Right cardiac atrium (tissue), 5 donors: Measurements from ENCODE around the gene RUNX3. TPM values are rescaled to one million over a fixed set of nuclear protein-coding genes. Genes with fewer than 3 reads are reported as not detected.

ENCODE experiments used
- ATAC-seq, 2 donors: fragments of 200-7000 bp; cut with Tn5 transposase; one replicate each; pipeline versions ENCODE4 v1.8.0 to v1.9.1; 2020; ENCODE audit warnings: moderate library complexity in 2 of 2, mild to moderate bottlenecking in 1 of 2
- DNase-seq, 3 donors: peaks; one replicate each; pipeline ENCODE4 v3.0.0-alpha.2; 2020
- H3K27ac ChIP-seq: one replicate; pipeline ENCODE4 v1.5.1; 2013; ENCODE audit warnings: mild to moderate bottlenecking, low read length, control low read depth, moderate library complexity
- H3K27me3 ChIP-seq: one replicate; pipeline ENCODE4 v1.6.1; 2013; ENCODE audit not compliant: control insufficient read depth, insufficient read depth
- H3K4me1 ChIP-seq: one replicate; pipeline ENCODE4 v1.6.1; 2013; ENCODE audit warnings: low read length; ENCODE audit not compliant: control insufficient read depth, insufficient read depth
- H3K4me3 ChIP-seq: one replicate; pipeline ENCODE4 v1.5.1; 2013; ENCODE audit warnings: low read length, control low read depth
- H3K9me3 ChIP-seq: one replicate; pipeline ENCODE4 v1.6.1; 2013; ENCODE audit warnings: low read length; ENCODE audit not compliant: control insufficient read depth
- WGBS: extraction: QIAGEN DNeasy Blood & Tissue Kit; methylation state at CpG from one replicate; pipeline ENCODE4 v1.1.7; 2013; 5-methylcytosine and 5-hydroxymethylcytosine counted together
- intact Hi-C, 4 donors: fragments of 100-400 bp; cut with DNase I; formaldehyde crosslinking; loops; one replicate each; pipeline versions ENCODE4 v1.11.0 to v1.14.0; 2022 to 2023
- polyA plus RNA-seq: library from polyadenylated mRNA; stranded (reverse); fragments of 200-250 nt; gene quantifications from one replicate; pipeline ENCODE4 v1.2.3, GENCODE V29; 2013
- total RNA-seq, 4 donors: library from RNA; stranded (reverse); fragmentation: NEBNext Ultra II Directional; extraction: Animal tissue kit (Norgen Biotek cat#: 25700); gene quantifications; one replicate each; pipeline ENCODE4 v1.2.1, GENCODE V29; 2021
- donor health status: healthy with polysubstance abuse.
- donor health status: DM: no; HTN: yes; CAD: no.
- donor health status: DM: no; HTN: no; CAD: no.
- donor health status: DM: no; HTN: yes; CAD: no; lungs with severe emphysema.
- donor health status: DM: yes; HTN: yes; CAD: no.

RUNX3 gene
- total and polyA plus RNA-seq, 5 donors = 0.34 to 1.8 (median 0.89) TPM

DNA sequence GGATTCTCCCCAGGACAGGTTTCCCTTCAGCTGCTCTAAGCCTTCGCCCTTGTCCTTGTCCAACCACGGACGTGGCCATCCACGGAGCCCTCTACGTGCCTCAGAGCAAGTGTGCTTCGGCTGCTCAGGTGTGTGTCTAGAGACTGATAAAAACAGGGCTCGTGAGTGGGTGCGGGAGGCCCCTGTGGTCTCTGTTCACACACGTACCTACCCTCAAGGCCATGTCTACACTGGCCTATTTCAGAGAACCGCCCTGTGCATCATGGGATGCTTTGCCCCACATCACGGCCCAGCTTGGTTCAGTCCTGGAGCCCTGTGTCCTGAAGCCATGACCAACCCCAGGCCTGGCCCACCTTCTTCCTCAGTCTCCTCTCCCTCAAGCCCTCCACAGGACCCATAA, 24.6 kb upstream of the RUNX3 start:
- H3K4me3 ChIP-seq = no peak overlapping the region
- intact Hi-C loops = no loop called here
- no peaks in the 10 kb centered on the region for H3K27me3 ChIP-seq
- H3K9me3 ChIP-seq = no peaks in the 10 kb centered on the region
- no peak for ATAC-seq
- no peak overlapping the region for H3K27ac ChIP-seq
- no peak for DNase-seq
- H3K4me1 ChIP-seq = no peaks in the 10 kb centered on the region
- 90% methylated on average over 11 of the region's 11 CpGs for WGBS

DNA sequence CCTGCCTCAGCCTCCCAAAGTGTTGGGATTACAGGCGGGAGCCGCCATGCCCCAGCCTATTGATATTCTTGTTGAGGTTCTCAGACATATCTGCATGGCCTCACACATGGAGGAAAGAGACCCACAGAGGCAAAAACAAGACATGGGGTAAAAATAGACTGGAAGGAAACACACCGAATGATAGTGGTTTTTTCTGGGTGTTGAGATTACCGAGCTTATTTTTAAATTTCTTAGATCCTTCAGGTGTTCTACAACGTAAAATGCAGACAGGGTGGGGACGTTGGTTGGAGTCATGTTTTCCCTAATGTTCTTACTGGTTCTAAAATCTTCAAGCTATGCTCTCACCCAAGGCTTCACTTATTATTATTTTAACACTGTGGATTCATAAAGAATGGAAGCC, 23.9 kb upstream of the RUNX3 start:
- no peaks in the 10 kb centered on the region for H3K4me1 ChIP-seq
- no peak overlapping the region for H3K27ac ChIP-seq
- H3K27me3 ChIP-seq = no peaks in the 10 kb centered on the region
- WGBS = 71% methylated on average over 6 of the region's 6 CpGs
- no peaks in the 10 kb centered on the region for H3K9me3 ChIP-seq
- intact Hi-C loops = no loop called here
- DNase-seq = no peak
- no peak for ATAC-seq
- H3K4me3 ChIP-seq = no peak overlapping the region

DNA sequence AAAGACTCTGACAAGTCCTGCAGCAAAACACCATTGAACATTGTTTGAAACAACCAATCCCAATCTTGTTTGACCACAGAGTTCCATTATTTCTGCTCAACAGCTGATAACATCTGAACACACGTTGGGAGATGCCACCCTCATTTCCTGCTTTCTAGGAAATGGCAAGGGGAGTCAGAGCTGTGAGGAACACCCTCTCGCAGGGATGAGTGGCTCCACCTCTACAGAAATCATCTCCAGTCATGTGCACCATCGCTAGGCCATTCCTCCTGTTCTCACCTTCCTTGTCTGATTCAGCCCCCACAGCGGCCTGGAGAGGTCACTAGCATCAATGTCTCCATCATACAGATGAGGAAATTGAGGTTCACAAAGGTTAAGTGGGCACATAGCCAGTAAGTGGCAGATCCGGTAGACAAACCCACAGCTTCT, 22.4 kb upstream of the RUNX3 start:
- WGBS = 38% methylated on average over 5 of the region's 5 CpGs
- no peaks in the 10 kb centered on the region for H3K27me3 ChIP-seq

DNA sequence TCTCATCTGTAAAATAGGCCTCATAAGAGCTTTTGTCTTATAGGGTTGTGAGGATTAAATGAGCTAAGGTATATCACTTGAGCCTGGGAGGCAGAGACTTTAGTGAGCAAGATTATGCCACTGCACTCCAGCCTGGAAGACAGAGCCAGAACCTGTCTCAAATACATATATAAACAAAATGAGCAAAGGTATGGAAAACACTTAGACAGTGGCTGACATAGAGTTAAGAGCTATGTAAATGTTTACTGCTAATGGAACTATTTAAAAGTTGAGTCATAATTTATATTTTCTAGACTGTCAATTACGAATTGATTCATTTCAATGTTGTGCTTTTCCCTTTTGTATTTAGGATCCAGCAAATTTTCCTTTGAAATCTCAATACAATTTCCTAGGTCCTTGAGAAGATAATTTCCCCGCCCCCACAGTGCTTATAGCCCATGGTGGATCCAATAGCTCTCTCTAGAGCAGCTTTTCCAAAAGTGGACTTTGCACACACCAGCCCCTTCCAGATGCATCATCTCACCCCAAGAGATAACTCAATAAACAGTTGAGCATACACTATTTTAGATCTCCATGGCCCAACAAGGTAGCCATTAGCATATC, 21.8 kb upstream of the RUNX3 start:
- DNase-seq = no peak
- Histone ChIP-seq H3K27me3 (no peaks in the 10 kb centered on the region), H3K4me1 (no peaks in the 10 kb centered on the region), H3K4me3 (no peak overlapping the region), H3K9me3 (no peaks in the 10 kb centered on the region), H3K27ac (no peak overlapping the region)
- ATAC-seq = no peak
- intact Hi-C loops = no loop called here
- 90% methylated on average over 2 of the region's 2 CpGs for WGBS

More for the DNA sequence above, 22.4 kb upstream of the RUNX3 start:
- intact Hi-C loops = no loop called here
- no peak for DNase-seq
- no peaks in the 10 kb centered on the region for H3K9me3 ChIP-seq
- ATAC-seq = no peak
- H3K4me3 ChIP-seq = no peak overlapping the region
- H3K4me1 ChIP-seq = no peaks in the 10 kb centered on the region
- H3K27ac ChIP-seq = no peak overlapping the region

DNA sequence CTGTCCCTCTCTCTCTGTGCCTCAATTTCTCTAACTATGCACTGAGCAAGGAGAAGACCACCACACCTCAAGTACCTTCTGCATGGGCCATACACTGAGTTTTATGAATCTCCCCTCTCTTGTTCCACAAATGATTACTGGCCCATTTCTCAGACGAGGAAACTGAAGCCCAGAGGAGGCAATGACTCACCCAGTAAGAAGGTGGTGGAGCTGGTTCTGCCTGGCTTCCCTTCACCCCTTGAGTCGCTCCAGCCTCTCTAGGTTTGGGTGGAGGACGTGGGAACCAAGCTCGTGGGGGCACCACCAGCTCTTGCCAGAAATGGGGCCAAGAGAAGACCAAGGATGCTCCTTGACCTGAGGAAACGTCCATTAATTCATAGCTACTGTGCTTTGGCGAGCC, 21.3 kb upstream of the RUNX3 start:
- Histone ChIP-seq H3K4me3 (no peak overlapping the region), H3K4me1 (no peaks in the 10 kb centered on the region), H3K9me3 (no peaks in the 10 kb centered on the region), H3K27ac (no peak overlapping the region), H3K27me3 (no peaks in the 10 kb centered on the region)
- intact Hi-C loops = no loop called here
- ATAC-seq (no peak), DNase-seq (no peak)
- 80% methylated on average over 6 of the region's 6 CpGs for WGBS

DNA sequence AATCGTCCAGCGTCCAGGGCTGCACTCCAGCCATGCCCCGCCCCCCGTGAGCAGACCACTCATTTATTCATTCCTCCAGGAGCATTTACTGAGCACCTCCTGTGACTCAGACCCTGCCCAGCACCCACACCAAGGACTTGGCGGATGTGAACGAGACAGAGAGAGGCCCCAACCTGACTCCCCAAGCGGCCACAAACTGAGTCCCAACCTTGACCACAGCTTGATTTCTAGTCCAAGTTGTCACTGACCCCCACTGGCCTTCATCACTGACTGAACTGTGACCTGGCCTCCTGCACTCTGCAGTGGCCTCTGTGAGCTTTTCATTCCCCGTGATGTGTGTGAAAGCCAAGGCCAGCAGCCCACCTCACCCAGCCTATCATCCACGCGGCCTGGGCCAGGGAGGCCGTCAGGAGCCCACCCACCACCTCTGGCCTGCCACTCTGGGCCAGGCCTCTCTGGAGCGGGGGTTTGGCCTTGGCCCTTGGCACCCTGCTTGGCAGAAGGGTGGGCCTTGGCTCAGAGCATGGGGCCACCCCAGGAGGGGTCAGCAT, 19.3 kb upstream of the RUNX3 start:
- Histone ChIP-seq H3K4me3 (no peak overlapping the region), H3K9me3 (no peaks in the 10 kb centered on the region), H3K4me1 (no peaks in the 10 kb centered on the region), H3K27ac (no peak overlapping the region), H3K27me3 (no peaks in the 10 kb centered on the region)
- 79% methylated on average over 12 of the region's 12 CpGs for WGBS
- intact Hi-C loops = no loop called here
- ATAC-seq (no peak), DNase-seq (no peak)

DNA sequence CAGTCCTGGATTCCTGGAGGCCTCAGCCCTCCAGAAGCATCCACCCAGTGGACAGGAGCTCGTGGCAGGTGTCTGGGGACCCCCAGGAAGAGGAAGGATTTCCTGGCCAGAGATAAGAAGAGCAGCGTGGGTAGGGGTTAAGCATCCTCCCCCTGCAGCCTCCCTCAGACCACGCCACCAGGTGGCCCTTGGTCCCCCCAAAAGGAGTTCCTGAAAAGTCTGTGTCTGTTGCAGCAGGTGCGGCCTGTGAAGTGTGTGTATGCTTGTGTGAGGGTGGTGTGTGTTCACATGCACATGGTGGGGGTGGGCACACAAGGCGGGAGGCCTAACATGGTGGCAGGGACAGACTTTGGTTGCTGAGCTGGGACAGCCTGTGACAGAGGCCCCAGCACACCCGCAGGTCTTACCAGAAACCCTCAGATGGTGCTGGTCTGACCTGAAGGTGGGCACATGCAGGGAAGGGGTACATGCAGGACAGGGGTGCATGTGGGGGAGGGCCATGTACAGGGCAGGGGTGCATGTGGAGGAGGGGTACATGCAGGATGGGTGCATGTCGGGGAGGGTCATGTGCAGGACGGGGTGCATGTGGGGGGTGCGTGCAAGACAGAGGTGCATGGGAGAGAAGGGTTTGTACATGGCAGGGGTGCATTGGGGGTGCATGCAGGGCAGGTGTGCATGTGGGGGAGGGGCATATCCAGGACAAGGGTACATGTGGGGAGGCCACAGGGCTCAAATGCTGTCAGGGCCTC, 18.2 kb upstream of the RUNX3 start:
- peak in 1 of 3 donors; percentile 24 for DNase-seq
- intact Hi-C loops = no loop called here
- no peaks in the 10 kb centered on the region for H3K9me3 ChIP-seq
- ATAC-seq = no peak
- 85% methylated on average over 9 of the region's 9 CpGs for WGBS
- no peaks in the 10 kb centered on the region for H3K27me3 ChIP-seq
- H3K4me3 ChIP-seq = no peak overlapping the region
- H3K27ac ChIP-seq = no peak overlapping the region
- no peaks in the 10 kb centered on the region for H3K4me1 ChIP-seq

DNA sequence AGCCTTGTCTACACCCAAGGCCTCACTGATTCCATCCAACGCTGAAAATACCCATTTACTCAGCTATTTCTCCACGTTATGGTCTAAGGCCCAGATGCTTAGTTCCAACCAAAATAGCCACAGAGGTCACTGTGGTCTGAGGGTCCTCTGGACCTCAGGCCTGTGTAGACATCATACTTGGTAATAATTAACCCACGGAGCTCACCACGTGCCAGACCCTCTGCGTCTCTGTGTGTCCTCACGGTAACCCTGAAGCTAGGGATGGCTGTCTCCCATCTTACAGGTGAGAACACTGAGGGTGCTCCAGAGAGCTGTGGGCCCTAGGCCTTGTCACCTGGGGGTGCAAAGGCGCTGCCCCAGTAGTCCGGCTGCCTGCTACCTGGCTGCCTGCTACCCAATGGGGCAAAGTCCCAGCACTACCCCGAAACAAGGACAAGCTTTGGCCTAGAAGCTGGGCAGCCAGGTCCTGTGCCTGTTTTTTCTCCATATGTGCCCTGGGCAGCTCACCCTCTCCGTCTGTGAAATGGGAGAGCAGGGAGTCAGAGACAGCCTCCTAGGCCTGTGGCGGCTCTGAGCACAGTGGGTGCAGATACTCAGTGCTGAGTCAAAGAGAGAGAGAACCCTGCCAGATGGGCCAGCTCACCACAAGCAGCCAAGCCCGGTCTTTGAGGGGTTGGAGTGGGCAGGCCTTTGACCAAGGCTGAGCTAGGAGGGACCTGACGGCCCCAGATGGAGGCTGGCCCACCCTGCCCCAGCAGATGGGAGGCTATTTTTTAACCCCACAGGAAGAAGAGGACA, 17.0 kb upstream of the RUNX3 start:
- ATAC-seq (peak in 1 of 2 donors; percentile 16), DNase-seq (no peak)
- Histone ChIP-seq H3K4me3 (no peak overlapping the region), H3K4me1 (no peaks in the 10 kb centered on the region), H3K9me3 (no peaks in the 10 kb centered on the region), H3K27ac (no peak overlapping the region), H3K27me3 (no peaks in the 10 kb centered on the region)
- WGBS = 85% methylated on average over 13 of the region's 13 CpGs
- intact Hi-C loops = no loop called here

DNA sequence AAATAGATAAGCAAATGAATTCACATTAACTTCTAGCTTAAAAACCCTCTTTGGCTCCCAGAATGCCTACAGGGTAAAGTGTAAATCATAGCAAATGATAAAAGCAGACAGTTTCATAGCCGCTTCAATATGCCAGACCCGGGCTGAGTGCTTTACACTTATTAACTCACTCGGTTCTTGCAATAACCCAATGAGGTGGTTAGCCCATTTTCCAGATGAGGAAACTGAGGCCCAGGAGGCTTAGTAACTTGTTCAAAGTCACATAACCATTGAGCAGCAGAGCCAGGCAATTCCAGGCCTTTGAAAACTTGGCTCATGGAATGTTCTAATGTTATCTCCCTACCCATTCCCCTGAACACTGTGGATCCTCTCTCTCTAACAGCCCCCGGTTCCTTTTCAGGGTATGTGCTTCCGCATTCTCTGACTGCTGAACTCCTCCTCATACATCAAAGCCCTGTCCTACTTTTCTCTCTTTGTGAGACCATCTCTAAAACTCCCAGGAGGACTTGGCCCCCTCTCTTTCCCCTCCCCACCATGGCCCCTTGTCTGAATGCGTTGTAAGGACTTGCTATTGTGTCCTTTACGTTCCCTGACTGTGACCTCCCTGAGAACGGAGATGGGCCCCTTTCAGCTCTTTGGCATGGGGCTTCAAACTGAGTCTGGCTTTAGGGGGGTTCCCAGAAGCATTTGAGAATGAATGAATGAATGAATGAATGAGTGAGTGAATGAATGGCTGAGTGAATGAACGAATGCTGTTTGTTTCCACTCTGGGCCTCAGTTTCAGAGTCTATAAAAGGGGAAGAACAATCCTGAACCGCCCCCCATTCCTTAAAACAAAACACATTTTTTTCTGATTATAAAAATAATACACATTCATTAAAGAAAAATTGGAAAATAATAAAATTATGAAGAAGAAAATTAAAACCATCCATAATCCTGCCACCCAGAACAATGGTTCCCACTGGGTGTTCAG, 15.6 kb upstream of the RUNX3 start:
- intact Hi-C loops = no loop called here
- no peaks in the 10 kb centered on the region for H3K27me3 ChIP-seq
- WGBS = 78% methylated on average over 10 of the region's 10 CpGs
- H3K9me3 ChIP-seq = no peaks in the 10 kb centered on the region
- DNase-seq (no peak), ATAC-seq (no peak)
- no peaks in the 10 kb centered on the region for H3K4me1 ChIP-seq
- H3K27ac ChIP-seq = no peak overlapping the region
- no peak overlapping the region for H3K4me3 ChIP-seq

DNA sequence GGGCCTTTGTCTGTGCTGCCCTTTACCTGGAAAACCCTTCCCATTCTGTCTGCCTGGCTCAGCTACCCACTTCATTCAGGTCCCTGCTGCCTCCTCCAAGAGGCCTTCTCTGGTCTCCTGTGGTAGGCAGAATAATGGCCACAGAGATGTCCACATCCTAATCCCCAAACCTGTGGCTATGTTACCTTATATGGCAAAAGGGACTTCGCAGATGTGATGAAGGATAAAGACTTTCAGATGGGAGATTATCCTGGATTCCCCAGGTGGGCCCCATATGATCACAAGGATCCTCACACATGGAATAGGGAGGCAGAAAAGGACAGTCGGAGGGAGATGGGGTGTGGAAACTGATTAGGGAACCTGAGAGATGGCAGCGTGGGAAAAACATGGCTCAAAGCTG, 14.2 kb upstream of the RUNX3 start:
- no peak overlapping the region for H3K27ac ChIP-seq
- WGBS = 92% methylated on average over 3 of the region's 3 CpGs
- H3K27me3 ChIP-seq = no peaks in the 10 kb centered on the region
- intact Hi-C loops = no loop called here
- H3K4me1 ChIP-seq = no peaks in the 10 kb centered on the region
- DNase-seq (no peak), ATAC-seq (no peak)
- H3K4me3 ChIP-seq = no peak overlapping the region
- no peaks in the 10 kb centered on the region for H3K9me3 ChIP-seq
